K562 (cell line): Measurements from ENCODE around the gene RNF223. TPM values are rescaled to one million over a fixed set of nuclear protein-coding genes. Genes with fewer than 3 reads are reported as not detected.

Experiments
- ADNP ChIP-seq: fragments of 200-800 bp; sonication (Bioruptor generic); IDR thresholded peaks from 2 replicates; pipeline ENCODE4 v1.6.1; 2016; ENCODE audit warnings: missing genetic modification characterization, missing compliant biosample characterization
- ARHGAP35 ChIP-seq: fragments of 450-650 bp; IDR thresholded peaks from 2 replicates; pipeline ENCODE4 v1.6.1; 2018; ENCODE audit not compliant: partially characterized antibody
- BRD4 ChIP-seq: fragments of 200-600 bp; sonication (generic); IDR thresholded peaks from 2 replicates; pipeline ENCODE4 v1.6.1; 2017; ENCODE audit warnings: inconsistent platforms
- CLOCK ChIP-seq: fragments of 250-450 bp; sonication (Bioruptor Pico); IDR thresholded peaks from 2 replicates; pipeline ENCODE4 v1.4.0; 2020; ENCODE audit warnings: mild to moderate bottlenecking, moderate library complexity, borderline replicate concordance
- EHMT2 ChIP-seq: fragments of 450-650 bp; IDR thresholded peaks from 2 replicates; pipeline ENCODE4 v1.6.1; 2018; ENCODE audit warnings: antibody characterized with exemption
- ELF1 ChIP-seq: fragments of 200-800 bp; sonication (Bioruptor generic); IDR thresholded peaks from 2 replicates; pipeline ENCODE4 v1.6.1; 2016; ENCODE audit warnings: missing genetic modification characterization, missing compliant biosample characterization
- HBP1 ChIP-seq: fragments of 450-650 bp; formaldehyde crosslinking; IDR thresholded peaks from 2 replicates; pipeline ENCODE4 v1.4.0; 2022; ENCODE audit warnings: missing genetic modification characterization
- HDAC2 ChIP-seq: fragments of 450-650 bp; IDR thresholded peaks from 2 replicates; pipeline ENCODE4 v1.6.1; 2016; ENCODE audit warnings: mild to moderate bottlenecking
- JUN ChIP-seq, 2 experiments: sonication (generic) in 1 of 2; formaldehyde crosslinking in 1 of 2; IDR thresholded peaks; 2 replicates each; pipeline versions ENCODE4 v1.6.1 to v1.8.0; 2012 to 2022; ENCODE audit warnings: borderline replicate concordance in 2 of 2, mild to moderate bottlenecking in 2 of 2, improper control_type of control experiment in 1 of 2, low read depth in 1 of 2, low read length in 1 of 2, missing genetic modification reagents in 1 of 2
- KDM2B ChIP-seq: fragments of 250-450 bp; sonication (Bioruptor Pico); IDR thresholded peaks from 2 replicates; pipeline ENCODE4 v1.8.0; 2021; ENCODE audit warnings: mild to moderate bottlenecking, moderate library complexity
- KDM5B ChIP-seq: fragments of 200-600 bp; sonication (generic); IDR thresholded peaks from 2 replicates; pipeline ENCODE4 v1.6.1; 2012; ENCODE audit warnings: low read depth, mild to moderate bottlenecking, moderate library complexity, low read length, control low read depth, inconsistent platforms; ENCODE audit not compliant: insufficient replicate concordance
- MTA1 ChIP-seq: fragments of 450-650 bp; IDR thresholded peaks from 2 replicates; pipeline ENCODE4 v1.6.1; 2017; ENCODE audit warnings: borderline replicate concordance
- NCOA1 ChIP-seq: fragments of 450-650 bp; IDR thresholded peaks from 2 replicates; pipeline ENCODE4 v1.6.1; 2016; ENCODE audit warnings: low read depth
- NRF1 ChIP-seq, 2 experiments: fragments of 450-650 bp; IDR thresholded peaks in 1 of 2; conservative IDR thresholded peaks in 1 of 2; 2 replicates each; pipeline ENCODE4 v1.6.1; 2014; ENCODE audit warnings: mild to moderate bottlenecking in 2 of 2
- ZNF174 ChIP-seq: fragments of 250-450 bp; sonication (Bioruptor Pico); IDR thresholded peaks from 2 replicates; pipeline ENCODE4 v1.4.0; 2020; ENCODE audit warnings: mild to moderate bottlenecking
- ZNF639 ChIP-seq, 2 experiments: fragments of 200-800 bp in 1 of 2; sonication (Bioruptor generic) in 1 of 2; sonication (generic) in 1 of 2; formaldehyde crosslinking in 1 of 2; IDR thresholded peaks in 1 of 2; conservative IDR thresholded peaks in 1 of 2; 2 replicates each; pipeline versions ENCODE4 v1.5.0 to v1.6.1; 2016 to 2020; ENCODE audit warnings: missing compliant biosample characterization in 1 of 2, missing genetic modification characterization in 1 of 2, missing genetic modification reagents in 1 of 2
- polyA plus RNA-seq, 8 experiments: library from polyadenylated mRNA; depleted of rRNA in 4 of 8; stranded (reverse) in 5 of 8; unstranded in 3 of 8; fragments of >200 nt; fragmentation: Nextera tagmentation in 2 of 8; fragmentation: Illumina TruSeq in 1 of 8; extraction: Ambion mirVana in 2 of 8; extraction: Trizol in 1 of 8; gene quantifications; 2 replicates each; pipeline versions ENCODE4 v1.2.1 to v1.2.3, GENCODE V29; 2011 to 2014; ENCODE audit warnings: inconsistent platforms in 1 of 8, missing spikeins in 1 of 8
- total RNA-seq, 7 experiments: library from RNA; depleted of rRNA in 6 of 7; stranded (reverse); fragments of >200 nt in 6 of 7; fragmentation: Illumina TruSeq in 2 of 7; extraction: Trizol in 2 of 7; gene quantifications; 2 replicates each; pipeline versions ENCODE4 v1.2.1 to v1.2.3, GENCODE V29; 2011 to 2021; ENCODE audit warnings: low replicate concordance in 1 of 7
- TF ChIP-seq, protein P1 (sequence below), 2 experiments: IDR thresholded peaks; 2 replicates each; pipeline ENCODE4 v1.6.1; 2012; ENCODE audit warnings: improper control_type of control experiment in 2 of 2, low read depth in 2 of 2, low read length in 2 of 2, borderline replicate concordance in 1 of 2
- TF ChIP-seq, protein P2 (sequence below): sonication (generic); formaldehyde crosslinking; IDR thresholded peaks from 2 replicates; pipeline ENCODE4 v1.8.0; 2022; ENCODE audit warnings: mild to moderate bottlenecking, missing genetic modification reagents

RNF223 gene
- total and polyA plus RNA-seq, 9 of the 15 experiments (the other 6 are each of a cell fraction or from before 2014, with no cell fraction given) = 0.04 to 0.32 TPM; not detected in 7

- TF ChIP-seq, protein P1, sequence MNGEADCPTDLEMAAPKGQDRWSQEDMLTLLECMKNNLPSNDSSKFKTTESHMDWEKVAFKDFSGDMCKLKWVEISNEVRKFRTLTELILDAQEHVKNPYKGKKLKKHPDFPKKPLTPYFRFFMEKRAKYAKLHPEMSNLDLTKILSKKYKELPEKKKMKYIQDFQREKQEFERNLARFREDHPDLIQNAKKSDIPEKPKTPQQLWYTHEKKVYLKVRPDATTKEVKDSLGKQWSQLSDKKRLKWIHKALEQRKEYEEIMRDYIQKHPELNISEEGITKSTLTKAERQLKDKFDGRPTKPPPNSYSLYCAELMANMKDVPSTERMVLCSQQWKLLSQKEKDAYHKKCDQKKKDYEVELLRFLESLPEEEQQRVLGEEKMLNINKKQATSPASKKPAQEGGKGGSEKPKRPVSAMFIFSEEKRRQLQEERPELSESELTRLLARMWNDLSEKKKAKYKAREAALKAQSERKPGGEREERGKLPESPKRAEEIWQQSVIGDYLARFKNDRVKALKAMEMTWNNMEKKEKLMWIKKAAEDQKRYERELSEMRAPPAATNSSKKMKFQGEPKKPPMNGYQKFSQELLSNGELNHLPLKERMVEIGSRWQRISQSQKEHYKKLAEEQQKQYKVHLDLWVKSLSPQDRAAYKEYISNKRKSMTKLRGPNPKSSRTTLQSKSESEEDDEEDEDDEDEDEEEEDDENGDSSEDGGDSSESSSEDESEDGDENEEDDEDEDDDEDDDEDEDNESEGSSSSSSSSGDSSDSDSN (IDR thresholded peaks at IDR 0.05; ENCODE audit: borderline replicate concordance in 1 of 2, low read depth in 2 of 2, low read length in 2 of 2) = 0 out of 4 replicates have a peak, but pooled peaks have one; percentile 14 to 26
- no peak for TF ChIP-seq ZNF174 (CRISPR knock-in tag)
- peak; percentile 30; the same call in 1 of the 2 replicates for TF ChIP-seq HDAC2
- TF ChIP-seq NCOA1 = no peak
- peak in 1 of 2 experiments; percentile 47; a peak in 3 of 4 replicates for TF ChIP-seq NRF1 (conservative IDR thresholded peaks at IDR 0.05 in 1 of 2, IDR thresholded peaks at IDR 0.05 in 1 of 2)
- TF ChIP-seq CLOCK (CRISPR knock-in tag) = no peak
- TF ChIP-seq BRD4 = no peak
- peak; percentile 76 for TF ChIP-seq ELF1
- peak in 1 of 2 experiments; percentile 95; a peak in 2 of 4 replicates for TF ChIP-seq ZNF639 (CRISPR knock-in tag; conservative IDR thresholded peaks at IDR 0.05 in 1 of 2, IDR thresholded peaks at IDR 0.05 in 1 of 2)
- TF ChIP-seq ADNP = no peak
- TF ChIP-seq MTA1 = 0 out of 2 replicates have a peak, but pooled peaks have one; percentile 22
- TF ChIP-seq EHMT2 = no peak
- TF ChIP-seq HBP1 (CRISPR knock-in tag) = no peak
- TF ChIP-seq JUN (IDR thresholded peaks at IDR 0.05; ENCODE audit: borderline replicate concordance, low read depth, low read length) = no peak
- TF ChIP-seq JUN (CRISPR knock-in tag; IDR thresholded peaks at IDR 0.05; ENCODE audit: borderline replicate concordance) = no peak
- TF ChIP-seq, protein P2, sequence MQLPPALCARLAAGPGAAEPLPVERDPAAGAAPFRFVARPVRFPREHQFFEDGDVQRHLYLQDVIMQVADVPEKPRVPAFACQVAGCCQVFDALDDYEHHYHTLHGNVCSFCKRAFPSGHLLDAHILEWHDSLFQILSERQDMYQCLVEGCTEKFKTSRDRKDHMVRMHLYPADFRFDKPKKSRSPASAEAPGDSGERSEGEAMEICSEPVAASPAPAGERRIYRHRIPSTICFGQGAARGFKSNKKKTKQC (CRISPR knock-in tag) = peak; percentile 29; the same call in 1 of the 2 replicates
- peak; percentile 30 for TF ChIP-seq ARHGAP35
- 0 out of 2 replicates have a peak, but pooled peaks have one; percentile 72 for TF ChIP-seq KDM2B (CRISPR knock-in tag)
- peak; percentile 71 for TF ChIP-seq KDM5B
Observed at GRCh38 chr1:1058921-1059493, 15.1 kb downstream of the RNF223 start (continued).
